WERI-Rb-1 (cell line): ENCODE results near the gene PTPRM.

Experiments used
- DNase-seq: peaks from one replicate; pipeline ENCODE4 v3.0.0-alpha.2; 2020
- H3K27ac ChIP-seq: fragments of 250-450 bp; sonication (Bioruptor Pico); 2 replicates; pipeline ENCODE4 v1.5.1; 2020; ENCODE audit warnings: mild to moderate bottlenecking, moderate library complexity
- H3K27me3 ChIP-seq: fragments of 250-450 bp; sonication (Bioruptor Pico); 2 replicates; pipeline ENCODE4 v1.5.1; 2021; ENCODE audit warnings: mild to moderate bottlenecking, low read depth, moderate library complexity; ENCODE audit not compliant: insufficient read depth, severe bottlenecking
- H3K36me3 ChIP-seq: fragments of 250-450 bp; sonication (Bioruptor Pico); 2 replicates; pipeline ENCODE4 v1.5.1; 2020; ENCODE audit warnings: mild to moderate bottlenecking, moderate library complexity
- H3K4me3 ChIP-seq: 2 replicates; pipeline ENCODE4 v1.5.1; 2011; ENCODE audit warnings: low read depth, mild to moderate bottlenecking, control low read depth, low read length
- H3K9me3 ChIP-seq: fragments of 250-450 bp; sonication (Bioruptor Pico); 2 replicates; pipeline ENCODE4 v1.5.1; 2021; ENCODE audit warnings: mild to moderate bottlenecking, moderate library complexity; ENCODE audit not compliant: severe bottlenecking
- TF ChIP-seq, protein P1 (sequence below): IDR thresholded peaks from 2 replicates; pipeline ENCODE4 v1.5.1; 2011; ENCODE audit warnings: low read depth, mild to moderate bottlenecking, control low read depth, inconsistent platforms, low read length

Gene PTPRM

GRCh38 chr18:7979714-7980113 lies 412.6 kb downstream of the PTPRM start:
- Histone ChIP-seq H3K27me3 (no peaks in the 10 kb centered on the region), H3K36me3 (no peaks in the 10 kb centered on the region), H3K4me3 (no peak overlapping the region), H3K27ac (no peak overlapping the region), H3K9me3 (no peaks in the 10 kb centered on the region)
- no peak for DNase-seq
- TF ChIP-seq, protein P1, sequence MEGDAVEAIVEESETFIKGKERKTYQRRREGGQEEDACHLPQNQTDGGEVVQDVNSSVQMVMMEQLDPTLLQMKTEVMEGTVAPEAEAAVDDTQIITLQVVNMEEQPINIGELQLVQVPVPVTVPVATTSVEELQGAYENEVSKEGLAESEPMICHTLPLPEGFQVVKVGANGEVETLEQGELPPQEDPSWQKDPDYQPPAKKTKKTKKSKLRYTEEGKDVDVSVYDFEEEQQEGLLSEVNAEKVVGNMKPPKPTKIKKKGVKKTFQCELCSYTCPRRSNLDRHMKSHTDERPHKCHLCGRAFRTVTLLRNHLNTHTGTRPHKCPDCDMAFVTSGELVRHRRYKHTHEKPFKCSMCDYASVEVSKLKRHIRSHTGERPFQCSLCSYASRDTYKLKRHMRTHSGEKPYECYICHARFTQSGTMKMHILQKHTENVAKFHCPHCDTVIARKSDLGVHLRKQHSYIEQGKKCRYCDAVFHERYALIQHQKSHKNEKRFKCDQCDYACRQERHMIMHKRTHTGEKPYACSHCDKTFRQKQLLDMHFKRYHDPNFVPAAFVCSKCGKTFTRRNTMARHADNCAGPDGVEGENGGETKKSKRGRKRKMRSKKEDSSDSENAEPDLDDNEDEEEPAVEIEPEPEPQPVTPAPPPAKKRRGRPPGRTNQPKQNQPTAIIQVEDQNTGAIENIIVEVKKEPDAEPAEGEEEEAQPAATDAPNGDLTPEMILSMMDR = no peak

DNA sequence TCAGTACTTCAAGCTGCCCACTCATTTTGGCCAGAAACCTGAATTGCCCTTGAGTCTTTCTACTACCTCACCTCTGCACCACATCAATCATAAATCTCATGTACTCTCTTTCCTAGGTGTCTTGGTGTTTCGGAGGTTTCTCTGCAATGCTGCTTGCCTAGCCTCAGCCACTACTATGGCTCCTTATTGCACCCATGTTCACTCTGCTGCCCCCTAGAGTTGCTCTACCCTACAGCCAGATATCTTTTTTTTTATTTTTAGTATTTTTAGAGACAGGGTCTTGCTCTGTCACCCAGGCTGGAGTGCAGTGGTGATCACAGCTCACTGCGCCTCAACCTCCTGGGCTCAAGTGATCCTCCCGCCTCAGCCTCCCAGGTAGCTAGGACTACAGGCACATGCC lies 413.0 kb downstream of the PTPRM start:
- peak; percentile 14 for DNase-seq
- TF ChIP-seq, protein P1 = peak; percentile 50
- Histone ChIP-seq H3K27ac (no peak overlapping the region), H3K27me3 (no peaks in the 10 kb centered on the region), H3K36me3 (no peaks in the 10 kb centered on the region), H3K9me3 (no peaks in the 10 kb centered on the region), H3K4me3 (no peak overlapping the region)

DNA sequence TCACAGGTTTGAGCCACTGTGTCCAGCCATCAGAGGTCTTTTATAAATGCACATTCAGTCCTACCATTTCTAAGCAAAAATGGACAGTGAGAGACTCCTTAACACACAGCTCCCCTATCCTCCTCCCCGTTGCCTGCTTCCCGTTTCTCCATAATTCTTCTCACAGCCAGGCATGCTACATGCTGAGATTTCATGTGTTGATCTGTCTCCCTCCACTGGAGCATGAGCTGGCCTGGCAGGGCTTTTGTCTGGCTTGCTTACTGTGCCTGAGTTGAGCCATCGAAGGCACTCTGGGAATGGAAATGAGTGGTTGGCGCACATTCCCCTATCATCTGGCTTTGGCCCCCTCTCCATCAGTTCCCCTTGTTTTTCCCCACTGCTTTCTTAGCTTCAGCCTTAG lies 413.5 kb downstream of the PTPRM start:
- Histone ChIP-seq H3K9me3 (no peaks in the 10 kb centered on the region), H3K4me3 (no peak overlapping the region), H3K36me3 (no peaks in the 10 kb centered on the region), H3K27me3 (no peaks in the 10 kb centered on the region), H3K27ac (no peak overlapping the region)
- no peak for DNase-seq
- TF ChIP-seq, protein P1 = no peak

- H3K36me3 ChIP-seq = no peaks in the 10 kb centered on the region
- no peak overlapping the region for H3K4me3 ChIP-seq
- DNase-seq = no peak
- H3K27me3 ChIP-seq = no peaks in the 10 kb centered on the region
- TF ChIP-seq, protein P1 = no peak
- H3K9me3 ChIP-seq = no peaks in the 10 kb centered on the region
- no peak overlapping the region for H3K27ac ChIP-seq
Measured at GRCh38 chr18:7982216-7982615, 415.1 kb downstream of the PTPRM start.

- TF ChIP-seq, protein P1 = no peak
- no peak overlapping the region for H3K27ac ChIP-seq
- H3K27me3 ChIP-seq = no peaks in the 10 kb centered on the region
- no peak overlapping the region for H3K4me3 ChIP-seq
- no peaks in the 10 kb centered on the region for H3K36me3 ChIP-seq
- no peak for DNase-seq
- no peaks in the 10 kb centered on the region for H3K9me3 ChIP-seq
Measured at GRCh38 chr18:7987284-7987976, 420.3 kb downstream of the PTPRM start.

DNA sequence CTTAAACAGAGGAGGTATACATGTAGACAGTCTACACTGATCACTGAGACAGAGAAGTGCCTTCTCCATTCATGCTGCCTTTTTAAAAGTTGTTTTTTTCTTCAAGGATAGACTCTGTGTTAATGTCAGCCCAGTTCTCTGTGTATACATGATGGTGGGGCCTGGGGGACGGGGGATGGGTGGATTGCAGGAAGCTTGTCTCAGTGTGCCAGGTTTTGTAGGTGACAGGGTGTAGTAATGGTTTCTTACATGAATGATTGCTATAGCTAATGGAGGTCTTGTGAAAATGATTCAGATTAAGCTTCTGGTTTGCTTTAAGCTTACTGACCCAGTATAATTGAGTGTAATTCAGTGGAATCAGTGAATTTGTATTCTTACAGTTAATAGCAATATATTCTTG lies 423.6 kb downstream of the PTPRM start:
- no peaks in the 10 kb centered on the region for H3K9me3 ChIP-seq
- no peak overlapping the region for H3K4me3 ChIP-seq
- H3K27me3 ChIP-seq = no peaks in the 10 kb centered on the region
- H3K27ac ChIP-seq = no peak overlapping the region
- DNase-seq = no peak
- H3K36me3 ChIP-seq = no peaks in the 10 kb centered on the region
- TF ChIP-seq, protein P1 = no peak
